Measurements from ENCODE around the gene TRIAP1.
"Not testable (repeated sequence)": the region's sequence is repeated elsewhere in the genome, so short reads cannot be mapped to it uniquely, and the experiment has no call there.

The TRIAP1 gene

GRCh38 chr12:120445911-120446843 lies at the start of gene TRIAP1, which contains the start of gene GATC:
Gene TRIAP1 (minus strand): TSS chr12:120446384. CDS start chr12:120446372, 12 bp downstream.
Gene GATC (plus strand): TSS chr12:120446444. CDS start chr12:120446481, 37 bp downstream.
- in situ Hi-C loops (cut with MboI; ENCODE audit: low sequenced_read_pairs): no loop called here

GRCh38 chr12:120495186-120495730 lies 49.1 kb upstream of the TRIAP1 start:
- in situ Hi-C loops (cut with MboI; ENCODE audit: low sequenced_read_pairs): no loop called here

GRCh38 chr12:120490833-120491512 lies 44.8 kb upstream of the TRIAP1 start:
- in situ Hi-C loops (cut with MboI; ENCODE audit: low sequenced_read_pairs): no loop called here

- in situ Hi-C loops (cut with MboI; ENCODE audit: low sequenced_read_pairs): no loop called here
Measured at GRCh38 chr12:120490325-120490724, 44.1 kb upstream of the TRIAP1 start.

GRCh38 chr12:120489018-120489417 lies 42.8 kb upstream of the TRIAP1 start:
- in situ Hi-C loops (cut with MboI; ENCODE audit: low sequenced_read_pairs): no loop called here

- in situ Hi-C loops (cut with MboI; ENCODE audit: low sequenced_read_pairs): no loop called here
Measured at GRCh38 chr12:120488057-120488640, 42.0 kb upstream of the TRIAP1 start.

DNA sequence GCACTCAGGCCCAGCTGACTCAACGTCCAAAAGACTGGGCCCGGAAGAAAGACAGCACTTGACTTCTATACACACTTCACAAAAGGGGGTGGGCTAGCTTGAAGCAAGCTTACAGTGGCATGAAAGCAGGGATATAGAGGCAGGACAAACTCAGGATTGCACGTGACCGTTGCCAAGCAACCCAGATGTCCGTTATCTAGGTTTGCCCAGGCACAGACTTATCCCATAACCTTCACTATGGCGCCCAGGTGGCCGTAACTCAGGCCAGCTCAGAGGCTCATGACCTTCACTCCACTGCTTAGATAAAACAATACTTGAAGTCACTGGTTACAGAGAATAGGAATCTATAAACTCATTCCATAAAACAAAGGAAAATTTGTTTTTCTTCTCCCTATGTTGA lies 41.4 kb upstream of the TRIAP1 start:
- in situ Hi-C loops (cut with MboI; ENCODE audit: low sequenced_read_pairs): not testable (repeated sequence)

DNA sequence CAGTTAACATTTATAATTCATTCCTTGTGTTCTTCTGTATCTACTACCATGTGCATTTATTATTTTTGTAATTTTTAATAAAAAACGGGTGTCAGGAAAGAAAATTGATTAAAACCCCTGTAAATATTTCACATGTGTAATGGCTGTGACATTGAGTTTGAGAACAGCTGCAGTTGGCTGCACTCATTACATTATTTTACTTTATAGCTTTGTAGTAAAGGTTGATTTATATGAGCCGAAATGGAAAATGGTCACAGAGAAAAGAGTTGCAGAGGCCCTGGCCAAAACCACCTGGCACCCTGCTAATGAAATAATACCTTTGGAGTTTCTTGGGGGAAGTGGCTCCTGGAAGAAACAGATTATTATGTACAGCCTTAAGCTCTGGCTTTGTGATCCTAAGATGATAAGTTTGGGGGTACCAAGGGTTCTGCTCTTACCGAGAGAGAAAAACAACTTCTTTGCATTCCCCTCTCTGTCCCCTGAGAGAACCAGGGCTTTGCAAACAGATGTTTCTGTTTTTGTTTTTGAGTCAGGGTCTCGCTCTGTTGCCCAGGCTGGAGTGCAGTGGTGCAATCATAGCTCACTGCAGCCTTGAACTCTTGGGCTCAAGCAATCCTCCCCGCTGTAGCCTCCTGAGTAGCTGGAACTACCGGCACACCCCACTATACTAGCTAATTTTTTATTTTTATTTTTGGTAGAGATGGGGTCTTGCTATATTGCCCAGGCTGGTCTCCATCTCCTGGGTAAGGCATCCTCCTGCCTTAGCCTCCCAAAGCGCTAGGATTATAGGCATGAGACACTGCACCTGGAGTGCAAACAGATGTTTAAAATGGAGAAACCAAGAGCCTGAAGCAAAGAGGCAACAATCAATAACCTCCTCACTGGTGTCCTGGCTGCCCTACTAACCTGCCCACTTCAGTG lies 40.0 kb upstream of the TRIAP1 start:
- in situ Hi-C loops (cut with MboI; ENCODE audit: low sequenced_read_pairs): no loop called here

DNA sequence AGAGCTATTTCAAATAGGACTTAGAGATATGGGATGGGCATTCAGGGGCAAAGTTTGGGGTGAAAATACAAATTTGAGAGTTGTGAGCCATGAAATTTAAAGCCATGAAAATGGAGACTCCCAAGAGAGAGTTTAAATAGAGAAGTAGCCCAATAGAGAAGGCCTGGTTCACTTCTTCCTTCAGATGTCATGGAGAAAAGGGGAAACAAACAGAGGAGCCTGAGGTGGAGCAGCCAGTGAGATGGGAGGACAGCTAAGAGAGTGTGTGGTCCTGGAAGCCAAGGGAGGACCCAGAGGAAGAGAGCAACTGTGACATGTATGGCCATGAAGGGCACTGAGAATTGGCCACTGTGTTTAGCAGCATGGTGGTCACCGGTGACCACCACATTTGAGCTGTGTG lies 37.4 kb upstream of the TRIAP1 start:
- in situ Hi-C loops (cut with MboI; ENCODE audit: low sequenced_read_pairs): no loop called here

DNA sequence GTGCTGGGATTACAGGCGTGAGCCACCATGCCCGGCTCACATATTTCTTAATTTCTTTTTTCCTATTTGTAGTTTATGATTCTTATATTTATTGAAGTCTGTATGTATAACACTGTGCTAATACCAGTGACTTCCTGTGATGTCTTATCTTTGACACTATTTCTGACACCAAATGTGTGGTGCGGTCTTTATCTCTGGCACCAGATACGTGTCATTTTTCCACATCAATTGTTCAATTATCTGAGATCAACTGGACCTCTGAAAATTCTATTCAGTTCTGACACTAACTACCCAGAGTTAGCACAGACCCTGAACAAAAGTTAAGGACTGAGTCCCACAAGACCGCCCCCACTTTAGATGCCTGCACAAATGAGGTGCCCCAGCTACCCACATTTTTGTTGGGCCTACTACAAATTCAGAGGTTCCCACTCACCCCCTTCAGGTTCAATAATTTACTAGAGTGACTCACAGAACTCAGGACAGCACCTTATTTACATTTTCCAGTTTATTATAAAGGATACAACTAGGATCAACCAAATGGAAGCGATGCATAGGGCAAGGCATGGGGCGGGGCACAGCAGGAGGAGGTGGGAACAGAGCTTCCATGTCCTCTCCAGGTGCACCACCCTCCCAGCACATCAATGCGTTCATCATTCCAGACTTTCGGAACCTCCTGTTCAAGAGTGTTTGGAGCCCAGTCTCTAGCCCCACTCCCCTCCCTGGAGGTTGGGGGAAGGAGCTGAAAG lies 35.0 kb upstream of the TRIAP1 start:
- in situ Hi-C loops (cut with MboI; ENCODE audit: low sequenced_read_pairs): no loop called here

DNA sequence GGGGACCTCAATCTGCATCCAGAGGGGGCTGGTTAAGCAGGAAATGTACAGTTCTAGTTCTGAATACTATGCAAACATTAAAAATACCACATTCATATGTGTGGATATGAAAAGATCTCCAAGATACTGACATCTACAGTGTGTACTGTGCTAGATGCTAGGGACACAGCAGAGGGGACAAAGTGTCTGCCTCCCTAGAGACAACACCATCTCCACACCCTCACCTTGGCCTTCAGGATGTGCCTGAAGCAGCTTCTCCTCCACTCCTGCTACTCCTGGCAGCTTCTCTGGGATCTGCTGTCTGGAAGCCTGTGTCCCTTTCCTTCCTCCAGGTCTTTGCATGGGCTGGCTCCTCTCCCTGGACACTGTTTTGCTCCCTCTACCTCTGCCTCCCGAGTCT lies 34.0 kb upstream of the TRIAP1 start:
- in situ Hi-C loops (cut with MboI; ENCODE audit: low sequenced_read_pairs): no loop called here

DNA sequence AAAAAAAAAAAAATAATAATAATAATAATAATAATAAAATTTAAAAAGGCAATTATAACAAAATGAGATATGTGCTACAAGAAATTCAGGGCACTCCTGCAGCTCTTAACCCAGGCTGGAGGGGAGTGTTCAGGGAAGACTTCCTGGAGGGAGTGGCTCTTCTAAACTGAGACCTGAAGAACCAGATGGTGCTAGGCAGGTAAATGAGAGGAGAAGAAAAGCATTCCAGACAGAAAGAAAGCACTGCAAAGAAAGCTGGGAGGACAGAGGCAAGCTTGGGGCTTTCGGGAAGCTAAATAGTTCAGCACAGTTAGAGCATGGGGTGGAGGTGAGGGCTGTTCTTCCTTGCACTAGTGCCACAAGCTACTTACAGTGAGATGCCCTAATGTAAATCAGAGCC lies 33.3 kb upstream of the TRIAP1 start:
- in situ Hi-C loops (cut with MboI; ENCODE audit: low sequenced_read_pairs): no loop called here

DNA sequence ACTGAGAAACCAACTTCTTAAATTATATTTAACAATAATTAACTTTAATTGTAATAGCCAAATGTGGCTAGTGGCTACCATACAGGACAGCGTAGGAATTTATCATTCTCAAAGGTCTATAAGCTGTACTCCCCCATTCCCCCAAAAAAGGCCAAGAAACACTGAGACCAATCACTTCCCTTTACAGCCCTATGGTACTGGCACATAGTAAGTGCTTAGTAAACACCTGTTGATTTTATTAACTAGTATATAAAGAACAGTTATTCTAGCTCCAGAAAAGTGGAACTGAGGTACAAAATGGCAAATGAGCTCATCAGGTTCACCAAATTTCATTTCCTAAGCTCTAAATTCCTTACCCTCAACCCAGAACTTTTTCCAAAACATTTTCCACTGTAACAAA lies 29.5 kb upstream of the TRIAP1 start:
- in situ Hi-C loops (cut with MboI; ENCODE audit: low sequenced_read_pairs): no loop called here

- in situ Hi-C loops (cut with MboI; ENCODE audit: low sequenced_read_pairs): no loop called here
Measured at GRCh38 chr12:120474616-120474960, 28.4 kb upstream of the TRIAP1 start.

- in situ Hi-C loops (cut with MboI; ENCODE audit: low sequenced_read_pairs): no loop called here
Measured at GRCh38 chr12:120473807-120474615, 27.8 kb upstream of the TRIAP1 start.

- in situ Hi-C loops (cut with MboI; ENCODE audit: low sequenced_read_pairs): no loop called here
Measured at GRCh38 chr12:120472521-120472920, 26.3 kb upstream of the TRIAP1 start.

GRCh38 chr12:120470150-120470784 lies 24.1 kb upstream of the TRIAP1 start:
- in situ Hi-C loops (cut with MboI; ENCODE audit: low sequenced_read_pairs): no loop called here

DNA sequence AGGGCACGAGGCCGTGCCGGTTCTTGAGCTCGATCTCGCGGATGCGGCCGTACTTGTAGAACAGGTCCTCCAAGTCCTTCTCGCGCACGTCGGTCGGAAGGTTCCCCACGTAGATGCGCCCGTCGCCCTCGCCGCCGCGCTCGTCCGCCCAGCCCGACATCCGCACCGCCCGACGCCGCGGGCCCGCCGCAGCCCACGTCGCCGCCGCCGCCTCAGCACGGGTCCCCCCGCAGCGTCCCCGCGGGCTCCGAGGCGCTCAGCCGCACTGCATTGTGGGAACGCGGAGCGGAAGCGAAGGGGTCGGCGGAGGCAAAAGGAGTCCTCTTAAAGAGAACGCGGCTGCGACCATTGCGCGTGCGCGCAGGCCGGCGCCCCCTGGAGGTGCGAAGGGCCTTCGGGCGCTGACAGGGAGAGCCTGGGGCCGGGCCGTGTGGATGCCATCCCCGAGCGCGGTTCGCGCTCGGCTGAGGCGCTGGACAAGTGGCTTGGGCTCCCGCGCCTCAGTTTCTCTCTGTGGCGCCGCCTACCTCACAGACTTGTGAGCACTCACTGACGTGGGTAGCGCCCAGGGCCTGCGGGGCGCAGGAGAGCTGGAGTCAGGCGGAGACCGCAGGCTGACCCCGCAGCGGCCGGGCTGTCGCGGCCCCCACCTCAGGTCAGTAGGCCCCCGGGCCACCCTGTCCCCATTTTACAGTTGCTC lies 23.4 kb upstream of the TRIAP1 start, which contains the start of gene SRSF9:
SRSF9 (minus strand) TSS at position 299 of the 700 bp plus-strand sequence; CDS start at position 160, 139 bp downstream.
- in situ Hi-C loops (cut with MboI; ENCODE audit: low sequenced_read_pairs): no loop called here
